Mesenchymal stem cell (in vitro differentiated cells and primary cell): ENCODE measurements around the gene EML2. TPM values are rescaled to one million over a fixed set of nuclear protein-coding genes. Genes with fewer than 3 reads are reported as not detected.
A peak's percentile ranks its signal among the peaks of the same experiment; 100 is the strongest.

Experiments
- DNase-seq: peaks from one replicate; pipeline ENCODE4 v3.0.0-alpha.2; 2013
- H2AFZ ChIP-seq: one replicate; pipeline ENCODE4 v1.6.1; 2013; ENCODE audit warnings: low read depth, mild to moderate bottlenecking, control low read depth, inconsistent platforms, low read length, moderate library complexity
- H2AK5ac ChIP-seq: 2 replicates; pipeline ENCODE4 v1.6.1; 2013; ENCODE audit warnings: low read length, moderate library complexity, mild to moderate bottlenecking, inconsistent platforms; ENCODE audit not compliant: severe bottlenecking
- H2BK120ac ChIP-seq: one replicate; pipeline ENCODE4 v1.6.1; 2013; ENCODE audit warnings: low read depth, mild to moderate bottlenecking, inconsistent platforms, low read length, moderate library complexity
- H2BK12ac ChIP-seq, 2 experiments: one replicate each; pipeline ENCODE4 v1.6.1; 2013; ENCODE audit warnings: inconsistent platforms in 2 of 2, low read length in 2 of 2, mild to moderate bottlenecking in 2 of 2, moderate library complexity in 2 of 2, control low read depth in 1 of 2
- H2BK15ac ChIP-seq: one replicate; pipeline ENCODE4 v1.6.1; 2013; ENCODE audit warnings: mild to moderate bottlenecking, low read depth, inconsistent platforms; ENCODE audit not compliant: poor library complexity, severe bottlenecking
- H2BK5ac ChIP-seq: 2 replicates; pipeline ENCODE4 v1.6.1; 2013; ENCODE audit warnings: low read depth, mild to moderate bottlenecking, low read length, control low read depth, inconsistent platforms; ENCODE audit not compliant: poor library complexity, severe bottlenecking
- H3K14ac ChIP-seq, 2 experiments: one replicate each; pipeline ENCODE4 v1.6.1; 2013; ENCODE audit warnings: inconsistent platforms in 2 of 2, low read length in 2 of 2, control low read depth in 1 of 2, mild to moderate bottlenecking in 1 of 2, moderate library complexity in 1 of 2
- H3K18ac ChIP-seq, 2 experiments: one replicate each; pipeline ENCODE4 v1.6.1; 2013; ENCODE audit warnings: inconsistent platforms in 2 of 2, low read length in 2 of 2, control low read depth in 1 of 2, low read depth in 1 of 2, mild to moderate bottlenecking in 1 of 2
- H3K23ac ChIP-seq, 2 experiments: one replicate each; pipeline ENCODE4 v1.6.1; 2013; ENCODE audit warnings: inconsistent platforms in 2 of 2, low read length in 2 of 2, mild to moderate bottlenecking in 2 of 2, moderate library complexity in 2 of 2, control low read depth in 1 of 2
- H3K27ac ChIP-seq: 2 replicates; pipeline ENCODE4 v1.5.1; 2013; ENCODE audit warnings: mild to moderate bottlenecking, moderate library complexity, low read length, control low read depth, inconsistent platforms; ENCODE audit not compliant: poor library complexity, severe bottlenecking
- H3K27me3 ChIP-seq, 2 experiments: 2 replicates each; pipeline versions ENCODE4 v1.6.1 to v1.7.0; 2013; ENCODE audit warnings: low read length in 2 of 2, mild to moderate bottlenecking in 2 of 2, moderate library complexity in 2 of 2, control low read depth in 1 of 2, inconsistent platforms in 1 of 2; ENCODE audit not compliant: control insufficient read depth in 1 of 2, insufficient read depth in 1 of 2
- H3K36me3 ChIP-seq, 2 experiments: 2 replicates each; pipeline versions ENCODE4 v1.6.1 to v1.7.0; 2013; ENCODE audit warnings: low read length in 2 of 2, control low read depth in 1 of 2, inconsistent platforms in 1 of 2, low read depth in 1 of 2, mild to moderate bottlenecking in 1 of 2; ENCODE audit not compliant: insufficient read depth in 2 of 2, control insufficient read depth in 1 of 2
- H3K4ac ChIP-seq, 2 experiments: one replicate each; pipeline ENCODE4 v1.6.1; 2013; ENCODE audit warnings: inconsistent platforms in 2 of 2, low read length in 2 of 2, mild to moderate bottlenecking in 2 of 2, moderate library complexity in 2 of 2, control low read depth in 1 of 2, low read depth in 1 of 2
- H3K4me1 ChIP-seq: 2 replicates; pipeline ENCODE4 v1.6.1; 2013; ENCODE audit warnings: low read depth, low read length, control low read depth; ENCODE audit not compliant: control insufficient read depth, insufficient read depth
- H3K4me2 ChIP-seq: 2 replicates; pipeline ENCODE4 v1.6.1; 2013; ENCODE audit warnings: low read length, mild to moderate bottlenecking, inconsistent platforms; ENCODE audit not compliant: poor library complexity, severe bottlenecking
- H3K4me3 ChIP-seq, 2 experiments: 2 replicates each; pipeline versions ENCODE4 v1.5.1 to v1.7.0; 2013; ENCODE audit warnings: low read length in 2 of 2, mild to moderate bottlenecking in 2 of 2, control low read depth in 1 of 2, low read depth in 1 of 2; ENCODE audit not compliant: insufficient read depth in 1 of 2
- H3K79me1 ChIP-seq: replicated peaks from 2 replicates; pipeline ENCODE4 v1.6.1; 2013; ENCODE audit warnings: mild to moderate bottlenecking, control low read depth, low read length, inconsistent platforms; ENCODE audit not compliant: poor library complexity, severe bottlenecking
- H3K9ac ChIP-seq: 2 replicates; pipeline ENCODE4 v1.7.0; 2013; ENCODE audit warnings: mild to moderate bottlenecking, low read length, moderate library complexity
- H3K9me3 ChIP-seq: 2 replicates; pipeline ENCODE4 v1.7.0; 2013; ENCODE audit warnings: mild to moderate bottlenecking, low read length; ENCODE audit not compliant: control insufficient read depth
- H4K8ac ChIP-seq: one replicate; pipeline ENCODE4 v1.6.1; 2013; ENCODE audit warnings: inconsistent platforms, mild to moderate bottlenecking, low read length, moderate library complexity
- H4K91ac ChIP-seq: one replicate; pipeline ENCODE4 v1.6.1; 2013; ENCODE audit warnings: mild to moderate bottlenecking, low read length, inconsistent platforms
- WGBS: methylation state at CpG from one replicate; pipeline ENCODE4 v1.1.7; 2013; ENCODE audit warnings: mixed read lengths; 5-methylcytosine and 5-hydroxymethylcytosine counted together
- small RNA-seq: library from polyadenylated mRNA; stranded (forward); fragments of <200 nt; extraction: miRNeasy Mini kit (QIAGEN cat#:217004); gene quantifications from one replicate; pipeline ENCODE3, GENCODE V24; 2013; ENCODE audit warnings: low read depth

The EML2 gene

GRCh38 chr19:45560038-45560437 lies 79.2 kb downstream of the EML2 start:
- Histone ChIP-seq H2AK5ac (no peak overlapping the region), H3K36me3 (peaks cover 3 to 11% of the 10 kb centered on the region in 2 experiments), H3K23ac (no peak overlapping the region), H3K4me2 (no peak overlapping the region), H4K91ac (peak overlapping the region; percentile 47), H3K4me1 (peaks cover 5% of the 10 kb centered on the region), H3K18ac (no peak overlapping the region), H2BK12ac (no peak overlapping the region), H2AFZ (no peak overlapping the region), H3K4me3 (peak overlapping the region in 1 of 2 experiments; percentile 8), H3K79me1 (peaks cover 19% of the 10 kb centered on the region), H3K4ac (no peak overlapping the region), H2BK120ac (no peak overlapping the region), H3K9ac (no peak overlapping the region), H4K8ac (peak overlapping the region; percentile 48), H3K27ac (no peak overlapping the region), H3K14ac (no peak overlapping the region), H2BK15ac (no peak overlapping the region), H3K9me3 (no peaks in the 10 kb centered on the region), H3K27me3 (no peaks in the 10 kb centered on the region), H2BK5ac (no peak overlapping the region)
- no peak for DNase-seq
- WGBS: 89% methylated on average over 5 of the region's 5 CpGs

Small RNA genes lying within 50 kb of the gene (small RNA-seq; reads per million reads assigned to genes)
- 9.2 reads per million, percentile 77 among the genes with 10 or more reads in this experiment for gene MIR642A
- not detected for gene RN7SL836P
